Activated CD4-positive, alpha-beta T cell treated with anti-CD3 and anti-CD28 coated beads, Interleukin-2, amount 10 ng/mL, durations not matched to agents 24 days and 14 days (primary cell): Measurements from ENCODE around the gene POLR1A. TPM values are rescaled to one million over a fixed set of nuclear protein-coding genes. Genes with fewer than 3 reads are reported as not detected.

ENCODE experiments used
- DNase-seq: peaks from one replicate; pipeline ENCODE4 v3.0.0; 2022
- H3K27ac Mint-ChIP-seq: one replicate; pipeline ENCODE4 v1.8.0; 2022; ENCODE audit warnings: mild to moderate bottlenecking, mixed read lengths
- H3K27me3 Mint-ChIP-seq: one replicate; pipeline ENCODE4 v1.8.0; 2022; ENCODE audit warnings: mixed read lengths
- H3K36me3 Mint-ChIP-seq: one replicate; pipeline ENCODE4 v1.8.0; 2022; ENCODE audit warnings: low read depth, mild to moderate bottlenecking, mixed read lengths
- H3K4me1 Mint-ChIP-seq: one replicate; pipeline ENCODE4 v1.8.0; 2021; ENCODE audit warnings: mixed read lengths
- H3K4me3 Mint-ChIP-seq: one replicate; pipeline ENCODE4 v1.8.0; 2022; ENCODE audit warnings: mild to moderate bottlenecking, moderate library complexity, mixed read lengths
- H3K9me3 Mint-ChIP-seq: one replicate; pipeline ENCODE4 v1.8.0; 2021; ENCODE audit warnings: mixed read lengths
- intact Hi-C: fragments of 100-400 bp; cut with micrococcal nuclease; formaldehyde crosslinking; loops from one replicate; pipeline ENCODE4 v1.15.1; 2023
- total RNA-seq: library from RNA; stranded (reverse); gene quantifications from 2 replicates; pipeline ENCODE4 v1.2.3, GENCODE V29; 2022

The POLR1A gene
- total RNA-seq, 1 donor from 2014 or later = 73.5 TPM

- intact Hi-C loops = no loop called here
- no peak for DNase-seq
- H3K36me3 Mint-ChIP-seq = peaks cover 74% of the 10 kb centered on the region
- H3K9me3 Mint-ChIP-seq = no peaks in the 10 kb centered on the region
- H3K27me3 Mint-ChIP-seq = no peaks in the 10 kb centered on the region
- H3K4me3 Mint-ChIP-seq = no peak overlapping the region
- H3K4me1 Mint-ChIP-seq = no peaks in the 10 kb centered on the region
- no peak overlapping the region for H3K27ac Mint-ChIP-seq
Measured at GRCh38 chr2:86123328-86123925, 17.7 kb upstream of the POLR1A start.

GRCh38 chr2:86118130-86118529, 12.4 kb upstream of the POLR1A start:
- DNase-seq = no peak
- Mint-ChIP-seq H3K4me3 (no peak overlapping the region), H3K9me3 (no peaks in the 10 kb centered on the region), H3K27ac (peak overlapping the region; percentile 40), H3K36me3 (peaks cover 67% of the 10 kb centered on the region), H3K27me3 (no peaks in the 10 kb centered on the region), H3K4me1 (peaks cover 7% of the 10 kb centered on the region)
- intact Hi-C loops = no loop called here

GRCh38 chr2:86107031-86107430, 1.3 kb upstream of the POLR1A start:
- peak overlapping the region; percentile 96 for H3K27ac Mint-ChIP-seq
- peaks cover 38% of the 10 kb centered on the region for H3K4me1 Mint-ChIP-seq
- H3K27me3 Mint-ChIP-seq = no peaks in the 10 kb centered on the region
- H3K9me3 Mint-ChIP-seq = no peaks in the 10 kb centered on the region
- DNase-seq = no peak
- intact Hi-C loops = loop anchor here (2.0 to 5.0 kb wide), 5 partner anchors 35 to 780 kb away; partner anchors contain the start of genes KDM3A, TGOLN2 and USP39
- peak overlapping the region; percentile 94 for H3K4me3 Mint-ChIP-seq
- peaks cover 56% of the 10 kb centered on the region for H3K36me3 Mint-ChIP-seq

GRCh38 chr2:86105969-86106945, 571 bp upstream of the POLR1A start, which contains the start of gene PTCD3:
PTCD3 (plus strand) TSS chr2:86106235; CDS start chr2:86106248, 13 bp downstream.
- Mint-ChIP-seq H3K36me3 (peaks cover 57% of the 10 kb centered on the region), H3K27ac (peak within 1 kb of the TSS; percentile 96), H3K4me1 (peaks cover 41% of the 10 kb centered on the region), H3K27me3 (no peaks in the 10 kb centered on the region), H3K9me3 (no peaks in the 10 kb centered on the region), H3K4me3 (peak within 1 kb of the TSS; percentile 94)
- intact Hi-C loops = loop anchor here (1.0 to 5.0 kb wide), 7 partner anchors 36 to 779 kb away; partner anchors contain the start of genes IMMT, KDM3A, MRPL35 and TGOLN2
- peak; percentile 98 for DNase-seq

- H3K9me3 Mint-ChIP-seq = no peaks in the 10 kb centered on the region
- intact Hi-C loops = no loop called here
- H3K36me3 Mint-ChIP-seq = peaks cover 47% of the 10 kb centered on the region
- no peak overlapping the region for H3K4me3 Mint-ChIP-seq
- no peaks in the 10 kb centered on the region for H3K27me3 Mint-ChIP-seq
- no peak for DNase-seq
- peaks cover 38% of the 10 kb centered on the region for H3K4me1 Mint-ChIP-seq
- H3K27ac Mint-ChIP-seq = no peak overlapping the region
Measured at GRCh38 chr2:86102157-86102556, 3.5 kb downstream of the POLR1A start.

- no peak overlapping the region for H3K4me3 Mint-ChIP-seq
- DNase-seq = no peak
- peaks cover 25% of the 10 kb centered on the region for H3K4me1 Mint-ChIP-seq
- H3K27ac Mint-ChIP-seq = no peak overlapping the region
- H3K27me3 Mint-ChIP-seq = no peaks in the 10 kb centered on the region
- intact Hi-C loops = no loop called here
- H3K9me3 Mint-ChIP-seq = no peaks in the 10 kb centered on the region
- peaks cover 58% of the 10 kb centered on the region for H3K36me3 Mint-ChIP-seq
Measured at GRCh38 chr2:86097913-86098312, 7.8 kb downstream of the POLR1A start.

- Mint-ChIP-seq H3K4me1 (peaks cover 19% of the 10 kb centered on the region), H3K36me3 (peaks cover 55% of the 10 kb centered on the region), H3K4me3 (no peak overlapping the region), H3K27me3 (no peaks in the 10 kb centered on the region), H3K9me3 (no peaks in the 10 kb centered on the region), H3K27ac (no peak overlapping the region)
- no peak for DNase-seq
- intact Hi-C loops = no loop called here
Measured at GRCh38 chr2:86097114-86097896, 8.4 kb downstream of the POLR1A start.

GRCh38 chr2:86094229-86094628, 11.5 kb downstream of the POLR1A start:
- Mint-ChIP-seq H3K36me3 (peaks cover 63% of the 10 kb centered on the region), H3K27me3 (no peaks in the 10 kb centered on the region), H3K9me3 (no peaks in the 10 kb centered on the region), H3K27ac (no peak overlapping the region), H3K4me1 (peaks cover 12% of the 10 kb centered on the region), H3K4me3 (no peak overlapping the region)
- intact Hi-C loops = no loop called here
- DNase-seq = no peak

GRCh38 chr2:86087936-86088850, 17.5 kb downstream of the POLR1A start:
- Mint-ChIP-seq H3K9me3 (no peaks in the 10 kb centered on the region), H3K27me3 (no peaks in the 10 kb centered on the region), H3K4me1 (no peaks in the 10 kb centered on the region), H3K27ac (no peak overlapping the region), H3K36me3 (peaks cover 47% of the 10 kb centered on the region), H3K4me3 (no peak overlapping the region)
- no peak for DNase-seq
- intact Hi-C loops = no loop called here

- Mint-ChIP-seq H3K4me3 (no peak overlapping the region), H3K27ac (no peak overlapping the region), H3K4me1 (peaks cover 30% of the 10 kb centered on the region), H3K36me3 (peaks cover 51% of the 10 kb centered on the region), H3K27me3 (no peaks in the 10 kb centered on the region), H3K9me3 (no peaks in the 10 kb centered on the region)
- DNase-seq = no peak
- intact Hi-C loops = loop anchor here (5.0 kb wide), 1 partner anchor 355 kb away; no protein-coding TSS in a partner anchor
Measured at GRCh38 chr2:86082756-86083155, 22.9 kb downstream of the POLR1A start.

GRCh38 chr2:86081724-86082123, 24.0 kb downstream of the POLR1A start:
- H3K9me3 Mint-ChIP-seq = no peaks in the 10 kb centered on the region
- H3K4me1 Mint-ChIP-seq = peaks cover 38% of the 10 kb centered on the region
- no peak overlapping the region for H3K27ac Mint-ChIP-seq
- peaks cover 58% of the 10 kb centered on the region for H3K36me3 Mint-ChIP-seq
- DNase-seq = peak; percentile 46
- H3K4me3 Mint-ChIP-seq = no peak overlapping the region
- intact Hi-C loops = loop anchor here (2.0 to 5.0 kb wide), 2 partner anchors 43 to 354 kb away; no protein-coding TSS in a partner anchor
- no peaks in the 10 kb centered on the region for H3K27me3 Mint-ChIP-seq

- H3K4me1 Mint-ChIP-seq = peaks cover 41% of the 10 kb centered on the region
- no peaks in the 10 kb centered on the region for H3K9me3 Mint-ChIP-seq
- intact Hi-C loops = loop anchor here (1.0 to 5.0 kb wide), 4 partner anchors 41 to 353 kb away; partner anchors contain the start of gene ST3GAL5
- peak; percentile 95 for DNase-seq
- no peaks in the 10 kb centered on the region for H3K27me3 Mint-ChIP-seq
- peaks cover 61% of the 10 kb centered on the region for H3K36me3 Mint-ChIP-seq
- H3K27ac Mint-ChIP-seq = peak overlapping the region; percentile 70
- no peak overlapping the region for H3K4me3 Mint-ChIP-seq
Measured at GRCh38 chr2:86079981-86080911, 25.4 kb downstream of the POLR1A start.
